H9 (cell line): ENCODE results near the gene POR. TPM values are rescaled to one million over a fixed set of nuclear protein-coding genes. Genes with fewer than 3 reads are reported as not detected.
A peak's percentile ranks its signal among the peaks of the same experiment; 100 is the strongest.

Source experiments
- DNase-seq: peaks from one replicate; pipeline ENCODE4 v3.0.0-alpha.2; 2017
- H2AFZ ChIP-seq: one replicate; pipeline ENCODE4 v1.6.1; 2013; ENCODE audit warnings: mild to moderate bottlenecking, low read length, control low read depth, moderate library complexity
- H2AK5ac ChIP-seq: 2 replicates; pipeline ENCODE4 v1.6.1; 2013; ENCODE audit warnings: low read length, control low read depth, mixed read lengths; ENCODE audit not compliant: insufficient read length
- H2BK120ac ChIP-seq: one replicate; pipeline ENCODE4 v1.6.1; 2013; ENCODE audit warnings: low read depth, mild to moderate bottlenecking, low read length, control low read depth, inconsistent platforms; ENCODE audit not compliant: poor library complexity, severe bottlenecking
- H2BK12ac ChIP-seq: 2 replicates; pipeline ENCODE4 v1.6.1; 2013; ENCODE audit warnings: low read length, control low read depth, mixed read lengths, low read depth; ENCODE audit not compliant: insufficient read length
- H2BK15ac ChIP-seq: 2 replicates; pipeline ENCODE4 v1.6.1; 2013; ENCODE audit warnings: low read depth, low read length, control low read depth
- H2BK20ac ChIP-seq: one replicate; pipeline ENCODE4 v1.6.1; 2013; ENCODE audit warnings: low read depth, mild to moderate bottlenecking, low read length, control low read depth, inconsistent platforms; ENCODE audit not compliant: poor library complexity, severe bottlenecking
- H2BK5ac ChIP-seq: 2 replicates; pipeline ENCODE4 v1.6.1; 2013; ENCODE audit warnings: low read length, control low read depth, mixed read lengths; ENCODE audit not compliant: insufficient read length
- H3K14ac ChIP-seq: 2 replicates; pipeline ENCODE4 v1.6.1; 2013; ENCODE audit warnings: low read length, control low read depth; ENCODE audit not compliant: insufficient read depth
- H3K18ac ChIP-seq: 2 replicates; pipeline ENCODE4 v1.6.1; 2013; ENCODE audit warnings: low read depth, mild to moderate bottlenecking, mixed read lengths, low read length, control low read depth; ENCODE audit not compliant: insufficient read length
- H3K23ac ChIP-seq: 2 replicates; pipeline ENCODE4 v1.6.1; 2013; ENCODE audit warnings: low read length, control low read depth, mixed read lengths, low read depth; ENCODE audit not compliant: insufficient read length
- H3K23me2 ChIP-seq: 2 replicates; pipeline ENCODE4 v1.6.1; 2013; ENCODE audit warnings: low read depth, mild to moderate bottlenecking, mixed read lengths, low read length, control low read depth; ENCODE audit not compliant: insufficient read length, poor library complexity, severe bottlenecking
- H3K27ac ChIP-seq: 2 replicates; pipeline ENCODE4 v1.5.1; 2013; ENCODE audit warnings: low read length, control low read depth, mixed read lengths, low read depth; ENCODE audit not compliant: insufficient read length
- H3K27me3 ChIP-seq: 2 replicates; pipeline ENCODE4 v1.6.1; 2013; ENCODE audit warnings: low read length, control low read depth, inconsistent platforms; ENCODE audit not compliant: insufficient read depth
- H3K4ac ChIP-seq: 2 replicates; pipeline ENCODE4 v1.6.1; 2013; ENCODE audit warnings: low read depth, mild to moderate bottlenecking, control low read depth, inconsistent platforms, low read length, moderate library complexity
- H3K4me1 ChIP-seq: 2 replicates; pipeline ENCODE4 v1.6.1; 2013; ENCODE audit warnings: low read length, control low read depth, inconsistent platforms; ENCODE audit not compliant: insufficient read depth
- H3K4me2 ChIP-seq: 2 replicates; pipeline ENCODE4 v1.6.1; 2013; ENCODE audit warnings: low read length, control low read depth, mixed read lengths; ENCODE audit not compliant: insufficient read length, insufficient read depth
- H3K56ac ChIP-seq: 2 replicates; pipeline ENCODE4 v1.6.1; 2013; ENCODE audit warnings: low read depth, mild to moderate bottlenecking, mixed read lengths, low read length, control low read depth; ENCODE audit not compliant: insufficient read length
- H3K79me1 ChIP-seq: 2 replicates; pipeline ENCODE4 v1.6.1; 2013; ENCODE audit warnings: low read depth, mild to moderate bottlenecking, moderate library complexity, low read length, control low read depth, inconsistent platforms; ENCODE audit not compliant: insufficient read depth, poor library complexity, severe bottlenecking
- H3K79me2 ChIP-seq: 2 replicates; pipeline ENCODE4 v1.6.1; 2013; ENCODE audit warnings: low read length, control low read depth, inconsistent platforms; ENCODE audit not compliant: insufficient read depth
- H3K9ac ChIP-seq: 2 replicates; pipeline ENCODE4 v1.6.1; 2013; ENCODE audit warnings: low read length, control low read depth, mixed read lengths; ENCODE audit not compliant: insufficient read length; ENCODE audit errors: extremely low read depth
- H3K9me3 ChIP-seq: one replicate; pipeline ENCODE4 v1.6.1; 2013; ENCODE audit warnings: low read depth, low read length, inconsistent platforms; ENCODE audit not compliant: control insufficient read depth
- H3T11ph ChIP-seq: one replicate; pipeline ENCODE4 v1.6.1; 2013; ENCODE audit warnings: mild to moderate bottlenecking, low read length, control low read depth, inconsistent platforms
- H4K20me1 ChIP-seq: one replicate; pipeline ENCODE4 v1.6.1; 2013; ENCODE audit not compliant: control insufficient read depth, insufficient read length, insufficient read depth
- H4K5ac ChIP-seq: 2 replicates; pipeline ENCODE4 v1.6.1; 2013; ENCODE audit warnings: low read depth, mild to moderate bottlenecking, mixed read lengths, low read length, control low read depth; ENCODE audit not compliant: insufficient read length
- H4K8ac ChIP-seq: replicated peaks from 2 replicates; pipeline ENCODE4 v1.6.1; 2013; ENCODE audit warnings: low read length, control low read depth, mixed read lengths, low read depth; ENCODE audit not compliant: insufficient read length
- H4K91ac ChIP-seq: 2 replicates; pipeline ENCODE4 v1.6.1; 2013; ENCODE audit warnings: low read depth, mild to moderate bottlenecking, moderate library complexity, mixed read lengths, low read length, control low read depth; ENCODE audit not compliant: insufficient read length
- H3K27ac Mint-ChIP-seq, 3 experiments: 2 replicates in 2 of 3; 3 replicates in 1 of 3; pipeline ENCODE4 v1.8.0; 2020 to 2021; ENCODE audit warnings: mixed read lengths in 3 of 3, mild to moderate bottlenecking in 1 of 3, moderate library complexity in 1 of 3
- H3K27me3 Mint-ChIP-seq: 2 replicates; pipeline ENCODE4 v1.8.0; 2021; ENCODE audit warnings: low read depth, mild to moderate bottlenecking, moderate library complexity, mixed read lengths
- H3K36me3 Mint-ChIP-seq, 3 experiments: 2 replicates in 2 of 3; 3 replicates in 1 of 3; pipeline ENCODE4 v1.8.0; 2020 to 2021; ENCODE audit warnings: low read depth in 3 of 3, mixed read lengths in 3 of 3; ENCODE audit not compliant: insufficient read depth in 1 of 3
- H3K4me1 Mint-ChIP-seq, 2 experiments: 2 replicates each; pipeline ENCODE4 v1.8.0; 2020; ENCODE audit warnings: mixed read lengths in 2 of 2
- H3K4me3 Mint-ChIP-seq, 2 experiments: 2 replicates in 1 of 2; 3 replicates in 1 of 2; pipeline ENCODE4 v1.8.0; 2020 to 2021; ENCODE audit warnings: mild to moderate bottlenecking in 2 of 2, mixed read lengths in 2 of 2, moderate library complexity in 1 of 2
- H3K9me3 Mint-ChIP-seq, 2 experiments: 2 replicates in 1 of 2; 3 replicates in 1 of 2; pipeline ENCODE4 v1.8.0; 2020; ENCODE audit warnings: mild to moderate bottlenecking in 2 of 2, mixed read lengths in 2 of 2, moderate library complexity in 1 of 2
- WGBS: extraction: QIAGEN DNeasy Blood & Tissue Kit; methylation state at CpG from one replicate; pipeline ENCODE4 v1.1.7; 2013; ENCODE audit warnings: missing lambda C conversion rate, low lambda C conversion rate, mixed read lengths; ENCODE audit not compliant: insufficient read length; ENCODE audit errors: extremely low coverage; 5-methylcytosine and 5-hydroxymethylcytosine counted together
- total RNA-seq: library from RNA; stranded (reverse); gene quantifications from 2 replicates; pipeline ENCODE4 v1.2.1, GENCODE V29; 2021
- TF ChIP-seq, protein P1 (sequence below): fragments of 200-600 bp; sonication (generic); conservative IDR thresholded peaks from 3 replicates; pipeline ENCODE4 v1.8.0; 2021; ENCODE audit warnings: antibody characterized with exemption, mild to moderate bottlenecking

POR gene
- total RNA-seq, 1 experiment from 2014 or later = 128 TPM

DNA sequence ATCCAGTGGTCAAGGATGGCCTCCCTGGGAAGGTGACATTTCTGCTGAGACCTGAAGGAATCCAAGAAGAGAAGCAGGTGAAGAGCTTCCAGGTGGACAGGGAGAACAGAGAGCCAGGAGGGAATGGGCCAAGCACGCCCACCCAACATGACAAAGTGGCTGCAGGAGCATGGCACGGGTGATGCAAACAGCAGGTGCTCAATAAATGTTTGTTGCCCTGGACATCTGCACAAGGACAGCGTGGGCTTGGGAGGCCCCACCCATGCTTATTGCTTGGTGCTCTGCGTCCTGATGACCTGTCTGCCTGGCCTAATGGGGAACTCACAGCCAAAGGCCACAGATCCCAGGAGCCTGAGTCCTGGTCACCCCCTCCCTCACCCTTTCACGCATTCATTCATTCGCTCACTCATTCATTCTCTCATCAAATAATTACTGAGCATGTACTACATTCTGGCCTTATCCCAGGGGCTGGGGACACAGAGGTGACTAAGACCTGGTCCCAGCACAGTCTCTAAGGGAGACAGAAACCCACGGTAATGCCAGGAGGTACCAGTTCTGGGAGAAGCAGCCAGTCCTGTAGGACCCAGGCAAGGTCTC is 23.0 kb upstream of the POR start:
- Histone ChIP-seq H3K4ac (no peak overlapping the region), H3K23me2 (no peaks in the 10 kb centered on the region), H2AFZ (no peak overlapping the region), H4K8ac (no peak overlapping the region), H3K9me3 (no peaks in the 10 kb centered on the region), H2BK120ac (no peak overlapping the region), H3K27me3 (no peaks in the 10 kb centered on the region), H2BK5ac (no peak overlapping the region), H3K79me2 (no peaks in the 10 kb centered on the region), H3K79me1 (no peaks in the 10 kb centered on the region), H2BK20ac (no peak overlapping the region), H3K27ac (no peak overlapping the region), H3K14ac (no peak overlapping the region), H3K23ac (no peak overlapping the region), H2AK5ac (no peak overlapping the region), H3T11ph (no peak overlapping the region), H4K91ac (no peak overlapping the region), H3K56ac (no peak overlapping the region), H3K18ac (no peak overlapping the region), H3K9ac (no peak overlapping the region), H4K20me1 (no peaks in the 10 kb centered on the region), H4K5ac (no peak overlapping the region), H3K4me1 (no peaks in the 10 kb centered on the region), H2BK15ac (no peak overlapping the region), H3K4me2 (no peak overlapping the region), H2BK12ac (no peak overlapping the region)
- Mint-ChIP-seq H3K9me3 (no peaks in the 10 kb centered on the region), H3K27ac (peak overlapping the region in 1 of 3 experiments; percentile 86; a peak in 1 of 7 replicates), H3K27me3 (no peaks in the 10 kb centered on the region; the same call in none of the 2 replicates), H3K4me3 (no peak overlapping the region), H3K36me3 (peaks cover 12 to 18% (median 18%) of the 10 kb centered on the region in 3 experiments), H3K4me1 (peaks cover 2 to 3% of the 10 kb centered on the region in 2 experiments; a peak in 2 of 4 replicates)
- TF ChIP-seq, protein P1, sequence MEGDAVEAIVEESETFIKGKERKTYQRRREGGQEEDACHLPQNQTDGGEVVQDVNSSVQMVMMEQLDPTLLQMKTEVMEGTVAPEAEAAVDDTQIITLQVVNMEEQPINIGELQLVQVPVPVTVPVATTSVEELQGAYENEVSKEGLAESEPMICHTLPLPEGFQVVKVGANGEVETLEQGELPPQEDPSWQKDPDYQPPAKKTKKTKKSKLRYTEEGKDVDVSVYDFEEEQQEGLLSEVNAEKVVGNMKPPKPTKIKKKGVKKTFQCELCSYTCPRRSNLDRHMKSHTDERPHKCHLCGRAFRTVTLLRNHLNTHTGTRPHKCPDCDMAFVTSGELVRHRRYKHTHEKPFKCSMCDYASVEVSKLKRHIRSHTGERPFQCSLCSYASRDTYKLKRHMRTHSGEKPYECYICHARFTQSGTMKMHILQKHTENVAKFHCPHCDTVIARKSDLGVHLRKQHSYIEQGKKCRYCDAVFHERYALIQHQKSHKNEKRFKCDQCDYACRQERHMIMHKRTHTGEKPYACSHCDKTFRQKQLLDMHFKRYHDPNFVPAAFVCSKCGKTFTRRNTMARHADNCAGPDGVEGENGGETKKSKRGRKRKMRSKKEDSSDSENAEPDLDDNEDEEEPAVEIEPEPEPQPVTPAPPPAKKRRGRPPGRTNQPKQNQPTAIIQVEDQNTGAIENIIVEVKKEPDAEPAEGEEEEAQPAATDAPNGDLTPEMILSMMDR = no peak
- no CpG with 5 or more reads among the region's 7 CpGs for WGBS
- no peak for DNase-seq
